CD4-positive, alpha-beta memory T cell (primary cell): ENCODE results near the gene TTC23L. TPM values are rescaled to one million over a fixed set of nuclear protein-coding genes. Genes with fewer than 3 reads are reported as not detected.
A peak's percentile ranks its signal among the peaks of the same experiment; 100 is the strongest.

Source experiments
- CTCF ChIA-PET: fragments of 350-600 bp; sonication (Branson Sonifier 250); formaldehyde crosslinking; loops from one replicate; lab custom pipeline; 2021; ENCODE audit warnings: inconsistent platforms; ENCODE audit not compliant: partially characterized antibody; lab: Charles Lee
- POLR2A ChIA-PET: fragments of 350-600 bp; sonication (Branson Sonifier 250); formaldehyde crosslinking; loops from one replicate; lab custom pipeline; 2021; ENCODE audit not compliant: partially characterized antibody; lab: Charles Lee
- DNase-seq, 5 donors: peaks; one replicate each; pipeline versions ENCODE4 v3.0.0 to v3.0.0-alpha.2; 2020 to 2022; ENCODE audit warnings: mixed read lengths in 1 of 5
- H3K27ac ChIP-seq: one replicate; pipeline ENCODE4 v1.7.0; 2013; ENCODE audit warnings: low read depth, low read length
- H3K27me3 ChIP-seq: 2 replicates; pipeline ENCODE4 v1.7.0; 2013; ENCODE audit warnings: mild to moderate bottlenecking, low read length, moderate library complexity; ENCODE audit not compliant: insufficient read depth
- H3K36me3 ChIP-seq: 2 replicates; pipeline ENCODE4 v1.7.0; 2013; ENCODE audit warnings: mild to moderate bottlenecking, low read length, moderate library complexity; ENCODE audit not compliant: insufficient read depth
- H3K4me1 ChIP-seq: 2 replicates; pipeline ENCODE4 v1.7.0; 2013; ENCODE audit warnings: mild to moderate bottlenecking, low read length, moderate library complexity; ENCODE audit not compliant: insufficient read depth
- H3K4me3 ChIP-seq, 2 donors: one replicate each; pipeline ENCODE4 v1.7.0; 2013; ENCODE audit warnings: low read length in 2 of 2, mild to moderate bottlenecking in 1 of 2
- H3K9me3 ChIP-seq, 2 donors: one replicate each; pipeline ENCODE4 v1.7.0; 2013; ENCODE audit warnings: low read length in 2 of 2, control low read depth in 1 of 2; ENCODE audit not compliant: control insufficient read depth in 1 of 2
- H3K27ac Mint-ChIP-seq, 7 donors: one replicate each; pipeline ENCODE4 v1.8.0; 2020 to 2021; ENCODE audit warnings: mixed read lengths in 7 of 7, mild to moderate bottlenecking in 6 of 7, inconsistent platforms in 3 of 7, moderate library complexity in 3 of 7
- H3K27me3 Mint-ChIP-seq, 2 donors: one replicate each; pipeline ENCODE4 v1.8.0; 2020 to 2021; ENCODE audit warnings: mixed read lengths in 2 of 2
- H3K36me3 Mint-ChIP-seq, 2 donors: one replicate each; pipeline ENCODE4 v1.8.0; 2020 to 2021; ENCODE audit warnings: mixed read lengths in 2 of 2, inconsistent platforms in 1 of 2, mild to moderate bottlenecking in 1 of 2
- H3K4me1 Mint-ChIP-seq, 4 donors: one replicate each; pipeline ENCODE4 v1.8.0; 2020 to 2021; ENCODE audit warnings: mixed read lengths in 4 of 4, mild to moderate bottlenecking in 1 of 4
- H3K4me3 Mint-ChIP-seq, 8 donors: one replicate each; pipeline ENCODE4 v1.8.0; 2020 to 2021; ENCODE audit warnings: mixed read lengths in 8 of 8, mild to moderate bottlenecking in 7 of 8, moderate library complexity in 6 of 8, inconsistent platforms in 3 of 8
- H3K9me3 Mint-ChIP-seq, 8 donors: one replicate each; pipeline ENCODE4 v1.8.0; 2020 to 2021; ENCODE audit warnings: mixed read lengths in 8 of 8, mild to moderate bottlenecking in 5 of 8, inconsistent platforms in 3 of 8, moderate library complexity in 1 of 8
- intact Hi-C: fragments of 100-400 bp; cut with micrococcal nuclease; formaldehyde crosslinking; loops from one replicate; pipeline ENCODE4 v1.15.1; 2023
- polyA plus RNA-seq, 2 donors: library from polyadenylated mRNA; unstranded; fragments of 300-500 nt; fragmentation: Illumina TruSeq; gene quantifications; one replicate each; pipeline ENCODE4 v1.2.3, GENCODE V29; 2021
- total RNA-seq, 2 experiments: library from RNA; stranded (reverse); gene quantifications; one replicate each; pipeline ENCODE4 v1.2.3, GENCODE V29; 2021

The TTC23L gene
- total and polyA plus RNA-seq, 4 experiments from 2014 or later, result 0.47 TPM; not detected in 3

GRCh38 chr5:34869256-34869655 lies 30.3 kb downstream of the TTC23L start:
- Histone ChIP-seq H3K27me3 (no peaks in the 10 kb centered on the region), H3K4me3 (no peak overlapping the region), H3K36me3 (no peaks in the 10 kb centered on the region), H3K9me3 (no peaks in the 10 kb centered on the region), H3K27ac (no peak overlapping the region), H3K4me1 (no peaks in the 10 kb centered on the region)
- H3K4me3 Mint-ChIP-seq, result no peak overlapping the region
- ChIA-PET CTCF (no interaction called here), POLR2A (no interaction called here)
- H3K27ac Mint-ChIP-seq, result no peak overlapping the region
- peaks cover 0 to 4% of the 10 kb centered on the region in 2 donors for H3K27me3 Mint-ChIP-seq
- no peak for DNase-seq
- intact Hi-C loops, result no loop called here
- H3K36me3 Mint-ChIP-seq, result no peaks in the 10 kb centered on the region
- no peaks in the 10 kb centered on the region for H3K4me1 Mint-ChIP-seq
- peaks cover 0 to 2% (median 0%) of the 10 kb centered on the region in 8 donors for H3K9me3 Mint-ChIP-seq

GRCh38 chr5:34870382-34870781 lies 31.4 kb downstream of the TTC23L start:
- no peaks in the 10 kb centered on the region for H3K4me1 ChIP-seq
- intact Hi-C loops, result no loop called here
- no peaks in the 10 kb centered on the region for H3K36me3 ChIP-seq
- Mint-ChIP-seq H3K36me3 (no peaks in the 10 kb centered on the region), H3K4me1 (no peaks in the 10 kb centered on the region), H3K4me3 (no peak overlapping the region), H3K27me3 (peaks cover 0 to 4% of the 10 kb centered on the region in 2 donors), H3K9me3 (peaks cover 0 to 7% (median 1%) of the 10 kb centered on the region in 8 donors), H3K27ac (no peak overlapping the region)
- H3K9me3 ChIP-seq, result no peaks in the 10 kb centered on the region
- ChIA-PET POLR2A (no interaction called here), CTCF (no interaction called here)
- no peak for DNase-seq
- no peak overlapping the region for H3K27ac ChIP-seq
- no peak overlapping the region for H3K4me3 ChIP-seq
- H3K27me3 ChIP-seq, result no peaks in the 10 kb centered on the region

GRCh38 chr5:34876275-34876674 lies 37.3 kb downstream of the TTC23L start:
- Mint-ChIP-seq H3K4me3 (no peak overlapping the region), H3K9me3 (peaks cover 0 to 26% (median 13%) of the 10 kb centered on the region in 8 donors), H3K27me3 (peaks cover 7 to 8% of the 10 kb centered on the region in 2 donors), H3K27ac (peak overlapping the region in 1 of 7 donors; percentile 7), H3K36me3 (peaks cover 0 to 4% of the 10 kb centered on the region in 2 donors), H3K4me1 (no peaks in the 10 kb centered on the region)
- DNase-seq, result no peak
- no peak overlapping the region for H3K4me3 ChIP-seq
- no peaks in the 10 kb centered on the region for H3K4me1 ChIP-seq
- H3K27ac ChIP-seq, result no peak overlapping the region
- ChIA-PET POLR2A (no interaction called here), CTCF (interaction anchor here (1.0 kb wide), 1 partner anchor 80 kb away, joined by 3 read pairs; no protein-coding TSS in a partner anchor)
- no peaks in the 10 kb centered on the region for H3K9me3 ChIP-seq
- intact Hi-C loops, result no loop called here
- no peaks in the 10 kb centered on the region for H3K36me3 ChIP-seq
- H3K27me3 ChIP-seq, result no peaks in the 10 kb centered on the region

- POLR2A ChIA-PET, result no interaction called here
- Mint-ChIP-seq H3K4me1 (no peaks in the 10 kb centered on the region), H3K9me3 (peaks cover 0 to 10% (median 7%) of the 10 kb centered on the region in 8 donors), H3K27me3 (peaks cover 5 to 9% of the 10 kb centered on the region in 2 donors), H3K4me3 (no peak overlapping the region), H3K27ac (no peak overlapping the region), H3K36me3 (peaks cover 0 to 4% of the 10 kb centered on the region in 2 donors)
- Histone ChIP-seq H3K9me3 (no peaks in the 10 kb centered on the region), H3K27ac (no peak overlapping the region), H3K36me3 (no peaks in the 10 kb centered on the region), H3K27me3 (no peaks in the 10 kb centered on the region), H3K4me3 (no peak overlapping the region), H3K4me1 (no peaks in the 10 kb centered on the region)
- CTCF ChIA-PET, result no interaction called here
- intact Hi-C loops, result no loop called here
- DNase-seq, result no peak
These were observed 42.3 kb downstream of the TTC23L start for GRCh38 chr5:34881246-34881645.

- Mint-ChIP-seq H3K36me3 (no peaks in the 10 kb centered on the region), H3K9me3 (no peaks in the 10 kb centered on the region), H3K27me3 (peaks cover 3 to 6% of the 10 kb centered on the region in 2 donors), H3K4me3 (no peak overlapping the region), H3K27ac (no peak overlapping the region), H3K4me1 (no peaks in the 10 kb centered on the region)
- Histone ChIP-seq H3K27ac (no peak overlapping the region), H3K9me3 (no peaks in the 10 kb centered on the region), H3K4me3 (no peak overlapping the region), H3K36me3 (no peaks in the 10 kb centered on the region), H3K4me1 (no peaks in the 10 kb centered on the region), H3K27me3 (no peaks in the 10 kb centered on the region)
- ChIA-PET CTCF (interaction anchor here (1.6 to 2.1 kb wide), 2 partner anchors 11 to 363 kb away, joined by 4 to 10 read pairs; no protein-coding TSS in a partner anchor), POLR2A (no interaction called here)
- DNase-seq, result no peak
- intact Hi-C loops, result no loop called here
These were observed 47.6 kb downstream of the TTC23L start for GRCh38 chr5:34886392-34887119.

GRCh38 chr5:34889394-34889793 lies 50.4 kb downstream of the TTC23L start:
- no peaks in the 10 kb centered on the region for H3K4me1 ChIP-seq
- H3K36me3 Mint-ChIP-seq, result no peaks in the 10 kb centered on the region
- POLR2A ChIA-PET, result no interaction called here
- no peak overlapping the region for H3K4me3 ChIP-seq
- CTCF ChIA-PET, result interaction anchor here (1.1 kb wide), 1 partner anchor 14 kb away, joined by 4 read pairs; no protein-coding TSS in a partner anchor
- H3K27ac ChIP-seq, result no peak overlapping the region
- no peaks in the 10 kb centered on the region for H3K4me1 Mint-ChIP-seq
- H3K27ac Mint-ChIP-seq, result no peak overlapping the region
- H3K9me3 Mint-ChIP-seq, result no peaks in the 10 kb centered on the region
- H3K36me3 ChIP-seq, result no peaks in the 10 kb centered on the region
- H3K9me3 ChIP-seq, result no peaks in the 10 kb centered on the region
- intact Hi-C loops, result no loop called here
- no peak for DNase-seq
- no peaks in the 10 kb centered on the region for H3K27me3 Mint-ChIP-seq
- no peaks in the 10 kb centered on the region for H3K27me3 ChIP-seq
- H3K4me3 Mint-ChIP-seq, result no peak overlapping the region

DNA sequence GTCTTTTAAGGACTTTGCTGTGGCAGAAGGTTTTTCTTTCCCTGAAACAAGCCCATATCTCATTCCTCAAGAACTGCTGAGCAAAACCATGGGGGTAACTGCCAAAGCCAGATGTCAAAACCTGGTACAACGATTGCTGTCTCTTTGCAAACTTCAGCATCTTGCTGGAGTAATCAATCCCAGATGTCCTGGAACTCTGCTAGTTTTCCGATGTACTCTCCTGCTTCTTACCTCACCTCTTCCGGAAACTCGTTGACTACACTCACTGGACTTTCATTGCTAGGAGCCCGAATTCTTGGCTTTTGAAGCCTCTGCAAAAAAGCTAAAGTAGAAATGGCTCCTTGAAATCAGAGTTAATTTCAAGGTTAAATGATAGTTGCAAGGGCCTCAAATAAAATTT lies 53.0 kb downstream of the TTC23L start:
- CTCF ChIA-PET, result interaction anchor here (13.8 kb wide), 1 partner anchor 367 kb away, joined by 220 read pairs; no protein-coding TSS in a partner anchor
- no peaks in the 10 kb centered on the region for H3K9me3 Mint-ChIP-seq
- no peaks in the 10 kb centered on the region for H3K4me1 Mint-ChIP-seq
- Histone ChIP-seq H3K9me3 (no peaks in the 10 kb centered on the region), H3K4me1 (no peaks in the 10 kb centered on the region), H3K36me3 (no peaks in the 10 kb centered on the region), H3K27me3 (no peaks in the 10 kb centered on the region), H3K4me3 (no peak overlapping the region), H3K27ac (no peak overlapping the region)
- H3K36me3 Mint-ChIP-seq, result no peaks in the 10 kb centered on the region
- no peak overlapping the region for H3K27ac Mint-ChIP-seq
- DNase-seq, result no peak
- POLR2A ChIA-PET, result no interaction called here
- no peak overlapping the region for H3K4me3 Mint-ChIP-seq
- intact Hi-C loops, result no loop called here
- no peaks in the 10 kb centered on the region for H3K27me3 Mint-ChIP-seq
